Brain microvascular endothelial cell (primary cell): ENCODE results near the gene CCDC86.

Source experiments
- DNase-seq: peaks from one replicate; pipeline ENCODE4 v3.0.0-alpha.2; 2020
- H3K27ac ChIP-seq: fragments of 250-450 bp; sonication (Bioruptor Pico); 2 replicates; pipeline ENCODE4 v1.5.1; 2020; ENCODE audit warnings: mild to moderate bottlenecking, moderate library complexity
- H3K27me3 ChIP-seq: fragments of 250-450 bp; sonication (Bioruptor Pico); replicated peaks from 2 replicates; pipeline ENCODE4 v1.5.1; 2020; ENCODE audit warnings: mild to moderate bottlenecking
- H3K36me3 ChIP-seq: fragments of 250-450 bp; sonication (Bioruptor Pico); replicated peaks from 2 replicates; pipeline ENCODE4 v1.5.1; 2020; ENCODE audit warnings: mild to moderate bottlenecking
- H3K4me3 ChIP-seq: 2 replicates; pipeline ENCODE4 v1.5.1; 2011; ENCODE audit warnings: low read depth, mild to moderate bottlenecking, control low read depth, low read length, moderate library complexity
- in situ Hi-C: cut with HindIII; loops from 2 replicates; pipeline ENCODE4 v1.10.0; 2017; ENCODE audit warnings: low sequenced_read_pairs, low pct_ligation_motif_present
- TF ChIP-seq, protein P1 (sequence below): IDR thresholded peaks from 2 replicates; pipeline ENCODE4 v1.5.1; 2011; ENCODE audit warnings: low read depth, mild to moderate bottlenecking, moderate library complexity, low read length, control low read depth, inconsistent platforms; ENCODE audit errors: missing control alignments

CCDC86 gene

GRCh38 chr11:60852982-60853950 is 11.4 kb downstream of the CCDC86 start:
- TF ChIP-seq, protein P1, sequence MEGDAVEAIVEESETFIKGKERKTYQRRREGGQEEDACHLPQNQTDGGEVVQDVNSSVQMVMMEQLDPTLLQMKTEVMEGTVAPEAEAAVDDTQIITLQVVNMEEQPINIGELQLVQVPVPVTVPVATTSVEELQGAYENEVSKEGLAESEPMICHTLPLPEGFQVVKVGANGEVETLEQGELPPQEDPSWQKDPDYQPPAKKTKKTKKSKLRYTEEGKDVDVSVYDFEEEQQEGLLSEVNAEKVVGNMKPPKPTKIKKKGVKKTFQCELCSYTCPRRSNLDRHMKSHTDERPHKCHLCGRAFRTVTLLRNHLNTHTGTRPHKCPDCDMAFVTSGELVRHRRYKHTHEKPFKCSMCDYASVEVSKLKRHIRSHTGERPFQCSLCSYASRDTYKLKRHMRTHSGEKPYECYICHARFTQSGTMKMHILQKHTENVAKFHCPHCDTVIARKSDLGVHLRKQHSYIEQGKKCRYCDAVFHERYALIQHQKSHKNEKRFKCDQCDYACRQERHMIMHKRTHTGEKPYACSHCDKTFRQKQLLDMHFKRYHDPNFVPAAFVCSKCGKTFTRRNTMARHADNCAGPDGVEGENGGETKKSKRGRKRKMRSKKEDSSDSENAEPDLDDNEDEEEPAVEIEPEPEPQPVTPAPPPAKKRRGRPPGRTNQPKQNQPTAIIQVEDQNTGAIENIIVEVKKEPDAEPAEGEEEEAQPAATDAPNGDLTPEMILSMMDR = no peak
- no peaks in the 10 kb centered on the region for H3K27me3 ChIP-seq
- H3K36me3 ChIP-seq = peaks cover 37% of the 10 kb centered on the region
- H3K27ac ChIP-seq = no peak overlapping the region
- no peak overlapping the region for H3K4me3 ChIP-seq
- DNase-seq = no peak
- in situ Hi-C loops = no loop called here

DNA sequence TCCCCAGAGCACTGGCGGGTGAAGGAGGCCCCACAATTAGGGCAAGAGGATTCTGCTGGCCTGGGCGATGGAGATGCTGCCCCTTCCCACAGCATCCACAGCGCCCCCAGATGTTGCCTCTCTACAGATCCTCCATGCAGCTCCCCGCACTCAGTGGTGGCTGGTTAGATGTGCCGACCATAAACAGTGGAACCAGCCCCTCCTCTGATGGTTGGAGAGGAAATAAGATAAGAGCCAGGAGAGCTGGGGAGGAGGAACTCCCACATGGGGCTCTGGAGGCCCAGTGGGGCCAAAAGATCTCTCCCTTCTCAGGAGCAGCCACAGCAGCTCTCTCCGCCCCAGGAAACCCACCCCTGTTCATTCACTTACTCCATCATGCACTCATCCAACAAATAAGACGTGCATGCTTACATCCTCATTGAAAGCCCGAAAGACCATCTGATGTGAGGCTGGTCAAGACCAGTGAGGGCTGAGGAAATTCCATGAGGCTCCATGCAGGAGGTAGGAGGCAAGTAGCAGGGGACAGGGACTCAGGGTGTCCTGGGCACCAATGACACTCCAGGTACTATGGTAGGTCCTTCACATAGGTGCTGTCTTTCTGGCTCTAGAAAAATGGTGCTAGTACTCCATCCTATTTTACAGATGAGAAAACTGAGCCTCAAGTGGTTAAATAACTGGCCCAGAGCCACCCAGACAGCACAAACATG is 12.4 kb downstream of the CCDC86 start:
- TF ChIP-seq, protein P1 = no peak
- Histone ChIP-seq H3K4me3 (no peak overlapping the region), H3K27me3 (no peaks in the 10 kb centered on the region), H3K27ac (no peak overlapping the region), H3K36me3 (peaks cover 27% of the 10 kb centered on the region)
- no peak for DNase-seq
- in situ Hi-C loops = no loop called here

DNA sequence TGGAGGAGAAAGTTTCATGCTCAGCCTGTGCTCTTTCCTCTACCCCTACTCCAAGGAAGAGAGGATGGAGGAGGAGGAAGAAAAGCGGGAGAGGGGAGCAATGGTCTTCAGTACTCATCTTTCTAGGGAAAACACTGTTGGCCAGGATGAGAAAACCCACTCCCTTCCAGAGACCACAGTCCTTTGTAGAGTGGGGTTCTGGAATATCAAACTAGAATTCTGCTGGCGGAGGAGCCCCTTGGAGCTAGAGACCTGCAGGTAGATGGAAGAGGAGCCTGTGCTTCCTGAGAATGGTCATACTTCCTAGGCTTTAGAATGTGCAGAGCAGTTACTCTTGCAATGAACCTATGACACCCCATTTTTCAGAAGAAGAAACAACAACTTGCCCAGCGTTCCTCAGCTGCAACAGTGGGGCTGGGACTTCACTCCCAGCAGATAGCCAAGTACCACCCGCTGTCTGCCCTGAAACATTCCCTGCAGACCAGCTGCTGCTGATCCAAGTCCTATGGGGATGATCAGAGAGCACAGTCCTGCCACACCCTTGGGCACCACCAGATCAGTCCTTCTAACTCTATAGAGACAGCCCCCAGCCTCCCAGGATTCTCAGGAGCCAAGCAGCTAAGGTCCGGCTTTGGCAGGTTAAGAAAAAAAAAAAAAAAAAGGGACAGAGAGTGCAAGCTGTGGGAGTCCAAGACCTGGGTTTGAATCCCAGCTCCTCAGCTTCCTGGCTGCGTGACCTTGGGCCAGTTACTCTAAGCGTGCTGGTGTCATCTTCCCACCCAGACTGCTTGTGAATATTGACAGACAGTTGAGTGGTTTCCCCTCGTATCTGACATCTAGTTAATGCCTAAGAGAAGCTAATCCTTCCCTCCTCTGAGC is 13.2 kb downstream of the CCDC86 start:
- Histone ChIP-seq H3K27me3 (no peaks in the 10 kb centered on the region), H3K4me3 (no peak overlapping the region), H3K27ac (no peak overlapping the region), H3K36me3 (peaks cover 20% of the 10 kb centered on the region)
- in situ Hi-C loops = no loop called here
- TF ChIP-seq, protein P1 = no peak
- DNase-seq = no peak

GRCh38 chr11:60855726-60856633 is 14.1 kb downstream of the CCDC86 start, which contains the start of gene PTGDR2:
Gene PTGDR2 (minus strand): TSS chr11:60855950. CDS start chr11:60853722, 2,228 bp downstream.
- Histone ChIP-seq H3K27me3 (no peaks in the 10 kb centered on the region), H3K27ac (no peak within 1 kb of the TSS), H3K36me3 (peaks cover 11% of the 10 kb centered on the region), H3K4me3 (no peak within 1 kb of the TSS)
- TF ChIP-seq, protein P1 = no peak
- DNase-seq = no peak
- in situ Hi-C loops = no loop called here
